Hepatocyte (in vitro differentiated cells): ENCODE data around the gene ATP2C2. TPM values are rescaled to one million over a fixed set of nuclear protein-coding genes. Genes with fewer than 3 reads are reported as not detected.

Source experiments
- DNase-seq: peaks from one replicate; pipeline ENCODE4 v3.0.0-alpha.2; 2016; ENCODE audit warnings: low spot score
- H2AFZ ChIP-seq: fragments of 200-600 bp; sonication (generic); 2 replicates; pipeline ENCODE4 v1.6.0; 2016; ENCODE audit warnings: antibody characterized with exemption, mild to moderate bottlenecking
- H3K27ac ChIP-seq: fragments of 200-600 bp; sonication (generic); 2 replicates; pipeline ENCODE4 v1.5.1; 2016; ENCODE audit warnings: mild to moderate bottlenecking
- H3K27me3 ChIP-seq: fragments of 200-600 bp; sonication (generic); 2 replicates; pipeline ENCODE4 v1.6.1; 2016
- H3K36me3 ChIP-seq: fragments of 200-600 bp; sonication (generic); replicated peaks from 2 replicates; pipeline ENCODE4 v1.5.1; 2016; ENCODE audit warnings: low read depth; ENCODE audit not compliant: insufficient read depth
- H3K4me1 ChIP-seq: fragments of 200-600 bp; sonication (generic); 2 replicates; pipeline ENCODE4 v1.5.1; 2016; ENCODE audit warnings: mild to moderate bottlenecking, moderate library complexity; ENCODE audit not compliant: insufficient read depth
- H3K4me2 ChIP-seq: fragments of 200-600 bp; sonication (generic); 2 replicates; pipeline ENCODE4 v1.6.0; 2016
- H3K4me3 ChIP-seq: fragments of 200-600 bp; sonication (generic); 2 replicates; pipeline ENCODE4 v1.5.1; 2016; ENCODE audit warnings: mild to moderate bottlenecking
- H3K79me2 ChIP-seq: fragments of 200-600 bp; sonication (generic); 2 replicates; pipeline ENCODE4 v1.6.0; 2017; ENCODE audit warnings: mild to moderate bottlenecking
- H3K9me2 ChIP-seq: fragments of 200-600 bp; sonication (generic); replicated peaks from 2 replicates; pipeline ENCODE4 v1.6.0; 2017; ENCODE audit warnings: mild to moderate bottlenecking; ENCODE audit not compliant: insufficient read depth
- H3K9me3 ChIP-seq: fragments of 200-600 bp; sonication (generic); 2 replicates; pipeline ENCODE4 v1.5.1; 2016; ENCODE audit warnings: low read depth, mild to moderate bottlenecking
- H4K20me1 ChIP-seq: fragments of 200-600 bp; sonication (generic); 2 replicates; pipeline ENCODE4 v1.6.0; 2016; ENCODE audit warnings: mild to moderate bottlenecking; ENCODE audit not compliant: insufficient read depth, poor library complexity, severe bottlenecking
- EZH2 ChIP-seq: fragments of 200-600 bp; sonication (generic); IDR thresholded peaks from 2 replicates; pipeline ENCODE4 v1.6.1; 2016; ENCODE audit warnings: antibody characterized with exemption, mild to moderate bottlenecking, borderline replicate concordance
- EZH2phosphoT487 ChIP-seq: fragments of 200-600 bp; sonication (generic); IDR thresholded peaks from one replicate; pipeline ENCODE4 v1.6.1; 2018; ENCODE audit warnings: antibody characterized with exemption, mild to moderate bottlenecking, low read depth, moderate library complexity; ENCODE audit not compliant: unreplicated experiment, severe bottlenecking
- WGBS: methylation state at CpG from one replicate; pipeline ENCODE4 v1.1.6; 2016; ENCODE audit warnings: low lambda C conversion rate; ENCODE audit errors: missing lambda C conversion rate; 5-methylcytosine and 5-hydroxymethylcytosine counted together
- polyA plus RNA-seq: library from polyadenylated mRNA; unstranded; fragments of >200 nt; fragmentation: Nextera tagmentation; extraction: Ambion mirVana; gene quantifications from 2 replicates; pipeline ENCODE4 v1.2.1, GENCODE V29; 2016
- total RNA-seq: library from RNA; depleted of rRNA; stranded (reverse); fragments of >200 nt; gene quantifications from 2 replicates; pipeline ENCODE4 v1.2.3, GENCODE V29; 2014
- TF ChIP-seq, protein P1 (sequence below): fragments of 200-600 bp; sonication (generic); IDR thresholded peaks from 2 replicates; pipeline ENCODE4 v1.5.1; 2016; ENCODE audit warnings: antibody characterized with exemption, mild to moderate bottlenecking; ENCODE audit not compliant: poor library complexity

Gene ATP2C2, protein sequence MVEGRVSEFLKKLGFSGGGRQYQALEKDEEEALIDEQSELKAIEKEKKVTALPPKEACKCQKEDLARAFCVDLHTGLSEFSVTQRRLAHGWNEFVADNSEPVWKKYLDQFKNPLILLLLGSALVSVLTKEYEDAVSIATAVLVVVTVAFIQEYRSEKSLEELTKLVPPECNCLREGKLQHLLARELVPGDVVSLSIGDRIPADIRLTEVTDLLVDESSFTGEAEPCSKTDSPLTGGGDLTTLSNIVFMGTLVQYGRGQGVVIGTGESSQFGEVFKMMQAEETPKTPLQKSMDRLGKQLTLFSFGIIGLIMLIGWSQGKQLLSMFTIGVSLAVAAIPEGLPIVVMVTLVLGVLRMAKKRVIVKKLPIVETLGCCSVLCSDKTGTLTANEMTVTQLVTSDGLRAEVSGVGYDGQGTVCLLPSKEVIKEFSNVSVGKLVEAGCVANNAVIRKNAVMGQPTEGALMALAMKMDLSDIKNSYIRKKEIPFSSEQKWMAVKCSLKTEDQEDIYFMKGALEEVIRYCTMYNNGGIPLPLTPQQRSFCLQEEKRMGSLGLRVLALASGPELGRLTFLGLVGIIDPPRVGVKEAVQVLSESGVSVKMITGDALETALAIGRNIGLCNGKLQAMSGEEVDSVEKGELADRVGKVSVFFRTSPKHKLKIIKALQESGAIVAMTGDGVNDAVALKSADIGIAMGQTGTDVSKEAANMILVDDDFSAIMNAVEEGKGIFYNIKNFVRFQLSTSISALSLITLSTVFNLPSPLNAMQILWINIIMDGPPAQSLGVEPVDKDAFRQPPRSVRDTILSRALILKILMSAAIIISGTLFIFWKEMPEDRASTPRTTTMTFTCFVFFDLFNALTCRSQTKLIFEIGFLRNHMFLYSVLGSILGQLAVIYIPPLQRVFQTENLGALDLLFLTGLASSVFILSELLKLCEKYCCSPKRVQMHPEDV
- 6.0 and 12.2 TPM in 2 replicates for total RNA-seq
- polyA plus RNA-seq, result 6.8 and 7.2 TPM in 2 replicates

DNA sequence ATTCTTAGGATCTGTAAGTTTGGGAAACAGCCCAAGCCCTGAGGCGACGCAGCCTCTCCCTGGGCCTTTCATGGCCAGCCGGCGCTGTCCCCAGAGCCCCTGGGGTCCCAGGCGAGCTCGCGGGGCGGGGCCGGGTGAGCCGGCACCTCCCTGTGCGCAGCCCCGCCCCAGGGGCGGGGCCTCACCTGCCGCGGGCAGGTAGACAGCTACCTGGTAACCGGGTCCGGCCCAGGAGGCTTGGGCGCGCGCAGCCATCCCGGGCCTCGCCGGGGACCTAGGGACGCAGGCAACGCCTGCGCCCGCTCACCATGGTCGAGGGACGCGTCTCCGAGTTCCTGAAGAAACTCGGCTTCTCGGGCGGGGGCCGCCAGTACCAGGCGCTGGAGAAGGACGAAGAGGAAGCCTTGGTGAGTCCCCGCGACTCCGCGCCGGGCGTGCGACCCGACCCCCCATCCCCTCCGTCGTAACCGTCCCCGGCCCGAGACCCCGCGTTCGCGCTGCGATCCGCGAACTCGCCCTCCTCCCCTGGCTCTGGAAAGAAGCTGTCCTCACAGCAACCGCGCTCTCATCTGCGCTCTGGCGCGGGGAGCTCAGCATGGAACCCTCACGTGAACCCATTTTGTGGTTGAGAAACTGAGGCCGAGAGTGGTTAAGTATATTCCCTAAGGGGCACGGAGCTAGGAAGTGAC is at the start of gene ATP2C2:
Gene ATP2C2 (plus strand): TSS at position 231 of the 689 bp plus-strand sequence. CDS start 78 bp downstream, at position 309.
- H3K79me2 ChIP-seq, result no peaks in the 10 kb centered on the region
- peak; percentile 85 for DNase-seq
- H3K4me3 ChIP-seq, result peak within 1 kb of the TSS; percentile 49
- peak within 1 kb of the TSS; percentile 97 for H3K4me2 ChIP-seq
- peaks cover 4% of the 10 kb centered on the region for H3K4me1 ChIP-seq
- H3K9me3 ChIP-seq, result no peaks in the 10 kb centered on the region
- peaks cover 32% of the 10 kb centered on the region for H3K27me3 ChIP-seq
- H3K27ac ChIP-seq, result peak within 1 kb of the TSS; percentile 66
- no peaks in the 10 kb centered on the region for H4K20me1 ChIP-seq
- TF ChIP-seq EZH2phosphoT487, result no peak
- peak; percentile 76 for TF ChIP-seq EZH2
- TF ChIP-seq, protein P1, sequence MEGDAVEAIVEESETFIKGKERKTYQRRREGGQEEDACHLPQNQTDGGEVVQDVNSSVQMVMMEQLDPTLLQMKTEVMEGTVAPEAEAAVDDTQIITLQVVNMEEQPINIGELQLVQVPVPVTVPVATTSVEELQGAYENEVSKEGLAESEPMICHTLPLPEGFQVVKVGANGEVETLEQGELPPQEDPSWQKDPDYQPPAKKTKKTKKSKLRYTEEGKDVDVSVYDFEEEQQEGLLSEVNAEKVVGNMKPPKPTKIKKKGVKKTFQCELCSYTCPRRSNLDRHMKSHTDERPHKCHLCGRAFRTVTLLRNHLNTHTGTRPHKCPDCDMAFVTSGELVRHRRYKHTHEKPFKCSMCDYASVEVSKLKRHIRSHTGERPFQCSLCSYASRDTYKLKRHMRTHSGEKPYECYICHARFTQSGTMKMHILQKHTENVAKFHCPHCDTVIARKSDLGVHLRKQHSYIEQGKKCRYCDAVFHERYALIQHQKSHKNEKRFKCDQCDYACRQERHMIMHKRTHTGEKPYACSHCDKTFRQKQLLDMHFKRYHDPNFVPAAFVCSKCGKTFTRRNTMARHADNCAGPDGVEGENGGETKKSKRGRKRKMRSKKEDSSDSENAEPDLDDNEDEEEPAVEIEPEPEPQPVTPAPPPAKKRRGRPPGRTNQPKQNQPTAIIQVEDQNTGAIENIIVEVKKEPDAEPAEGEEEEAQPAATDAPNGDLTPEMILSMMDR, result no peak
- 3% methylated on average over 41 of the region's 66 CpGs for WGBS
- H3K9me2 ChIP-seq, result no peaks in the 10 kb centered on the region
- H3K36me3 ChIP-seq, result no peaks in the 10 kb centered on the region
- peak within 1 kb of the TSS; percentile 92 for H2AFZ ChIP-seq

DNA sequence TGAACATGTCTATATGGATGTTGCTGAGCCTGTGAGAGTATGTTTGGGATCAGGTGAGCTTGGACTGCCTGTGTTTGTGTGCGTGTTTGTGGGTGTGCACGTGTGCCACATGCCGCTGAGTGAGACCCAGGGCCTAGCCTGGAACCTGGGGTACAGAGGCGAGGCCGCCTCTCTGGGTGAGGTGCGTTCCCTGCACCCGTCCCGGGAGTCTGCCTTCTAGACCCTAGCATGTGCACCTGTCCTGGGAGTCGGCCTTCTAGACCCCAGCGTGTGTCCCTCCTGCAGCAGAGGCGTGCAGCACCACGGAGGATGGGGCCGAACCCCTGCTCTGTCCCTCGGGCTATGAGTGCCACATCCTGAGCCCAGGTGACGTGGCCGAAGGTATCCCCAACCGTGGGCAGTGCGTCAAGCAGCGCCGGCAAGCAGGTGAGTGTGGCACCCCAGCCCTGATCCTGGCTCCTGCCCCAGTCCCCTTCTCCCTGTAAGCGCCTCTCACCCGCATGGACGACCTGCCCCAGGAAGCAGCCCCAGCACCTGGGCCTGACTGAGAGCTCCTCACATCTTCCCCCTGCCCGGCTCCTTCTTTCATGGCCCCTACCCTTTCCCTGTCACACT is 49.1 kb upstream of the ATP2C2 start:
- WGBS, result 95% methylated on average over 24 of the region's 24 CpGs
- no peaks in the 10 kb centered on the region for H3K9me3 ChIP-seq
- H2AFZ ChIP-seq, result no peak overlapping the region
- H3K27ac ChIP-seq, result no peak overlapping the region
- no peaks in the 10 kb centered on the region for H4K20me1 ChIP-seq
- no peaks in the 10 kb centered on the region for H3K27me3 ChIP-seq
- no peak overlapping the region for H3K4me3 ChIP-seq
- no peak for TF ChIP-seq EZH2
- TF ChIP-seq, protein P1, result no peak
- no peak for TF ChIP-seq EZH2phosphoT487
- no peaks in the 10 kb centered on the region for H3K4me1 ChIP-seq
- H3K4me2 ChIP-seq, result no peak overlapping the region
- H3K79me2 ChIP-seq, result no peaks in the 10 kb centered on the region
- H3K9me2 ChIP-seq, result no peaks in the 10 kb centered on the region
- no peaks in the 10 kb centered on the region for H3K36me3 ChIP-seq
- no peak for DNase-seq

DNA sequence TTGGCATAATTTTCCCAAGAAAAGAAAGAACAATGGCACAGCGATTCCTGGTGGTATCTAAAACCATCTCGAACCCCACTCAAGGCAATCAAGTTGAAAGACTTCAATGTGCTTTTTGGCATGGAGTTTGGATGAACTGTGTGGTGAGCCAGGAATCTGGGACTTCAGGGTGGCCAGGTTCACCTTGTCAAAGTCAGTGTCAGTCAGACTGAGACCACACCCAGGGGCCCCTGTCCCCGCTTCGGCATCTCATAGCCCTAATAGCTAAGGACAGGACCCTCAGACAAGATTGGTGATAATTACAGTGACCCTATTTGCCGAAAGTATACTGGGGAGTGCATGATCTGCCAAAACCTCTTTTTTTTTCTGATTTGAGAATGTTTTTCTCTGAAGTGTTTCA is 47.8 kb upstream of the ATP2C2 start:
- whole genome bisulfite sequencing, result 91% methylated on average over 5 of the region's 5 CpGs
- Histone ChIP-seq H3K4me3 (no peak overlapping the region), H3K9me2 (no peaks in the 10 kb centered on the region)

More for the DNA sequence above, 47.8 kb upstream of the ATP2C2 start:
- Histone ChIP-seq H3K9me3 (no peaks in the 10 kb centered on the region), H3K79me2 (no peaks in the 10 kb centered on the region), H3K36me3 (no peaks in the 10 kb centered on the region), H3K27me3 (no peaks in the 10 kb centered on the region), H3K4me2 (no peak overlapping the region), H4K20me1 (no peaks in the 10 kb centered on the region), H3K4me1 (no peaks in the 10 kb centered on the region), H2AFZ (no peak overlapping the region), H3K27ac (no peak overlapping the region)
- DNase-seq, result no peak
- TF ChIP-seq, protein P1, result no peak
- no peak for TF ChIP-seq EZH2phosphoT487
- TF ChIP-seq EZH2, result no peak
